ENCODE data around the gene FAM236B.
"Not testable (repeated sequence)": the region's sequence is repeated elsewhere in the genome, so short reads cannot be mapped to it uniquely, and the experiment has no call there.

FAM236B gene

DNA sequence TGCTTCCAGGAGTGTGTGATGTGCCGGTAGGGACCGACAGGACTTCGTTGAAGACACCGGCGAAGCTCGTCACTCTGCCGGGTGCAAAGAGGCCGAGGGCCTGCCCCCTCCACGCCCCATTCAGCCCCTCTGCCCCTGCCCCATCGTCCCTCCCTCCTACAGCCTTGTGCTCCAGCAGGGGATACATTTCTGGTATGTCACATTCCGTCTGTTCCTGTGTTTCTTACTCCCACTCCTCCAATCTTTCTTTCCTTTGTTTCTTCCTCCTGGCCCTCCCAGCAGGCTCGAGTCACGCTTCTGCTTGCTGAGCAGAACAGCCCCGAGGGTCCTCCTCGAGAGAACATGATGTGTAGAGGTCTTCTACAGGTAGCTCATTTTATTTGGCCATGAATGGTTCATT lies at the start of gene FAM236B:
Gene FAM236B, minus strand, starts transcription at position 101 of the 400 bp plus-strand sequence. Its CDS starts 100 bp downstream, at position 1.
- not testable (repeated sequence) for DNase-seq

DNA sequence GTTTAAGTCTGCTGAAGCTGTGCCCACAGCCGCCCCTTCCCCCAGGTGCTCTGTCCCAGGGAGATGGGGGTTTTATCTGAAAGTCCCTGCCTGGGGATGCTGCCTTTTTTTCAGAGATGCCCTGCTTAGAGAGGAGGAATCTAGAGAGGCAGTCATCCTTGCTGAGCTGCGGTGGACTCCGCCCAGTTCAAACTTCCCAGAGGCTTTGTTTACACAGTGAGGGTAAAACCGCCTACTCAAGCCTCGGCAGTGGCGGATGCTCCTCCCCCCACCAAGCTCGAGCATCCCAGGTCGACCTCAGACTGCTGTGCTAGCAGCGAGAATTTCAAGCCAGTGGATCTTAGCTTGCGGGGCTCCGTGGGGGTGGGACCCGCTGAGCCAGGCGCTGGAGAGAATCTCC lies 48.2 kb upstream of the FAM236B start:
- DNase-seq = not testable (repeated sequence)

GRCh38 chrX:72808110-72808509 lies 25.6 kb upstream of the FAM236B start, which contains the start of gene FAM236D:
FAM236D (minus strand) TSS chrX:72808210; CDS start chrX:72808110, 100 bp downstream.
- not testable (repeated sequence) for DNase-seq

- DNase-seq = not testable (repeated sequence)
These were observed 7.9 kb upstream of the FAM236B start for GRCh38 chrX:72790390-72790789.

DNA sequence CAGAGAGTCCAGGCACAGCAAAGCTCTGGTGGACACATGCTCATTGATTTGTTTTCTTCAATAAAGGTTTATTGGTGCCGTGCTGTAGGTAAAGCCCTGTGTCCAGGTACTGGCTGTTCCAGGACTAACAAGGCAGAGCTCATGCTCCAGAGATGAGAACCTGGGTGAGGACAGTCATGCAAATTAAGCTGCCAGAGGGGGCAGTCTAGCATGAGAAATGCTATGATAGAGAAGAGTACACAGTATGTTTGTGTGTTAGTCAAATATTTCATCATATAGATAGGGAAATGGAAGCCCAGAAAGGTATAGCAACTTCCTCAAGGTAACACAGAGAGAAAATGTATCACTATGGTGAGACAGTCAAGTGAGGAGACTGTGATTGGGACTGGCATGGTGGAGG lies 5.7 kb upstream of the FAM236B start:
- DNase-seq = not testable (repeated sequence)

GRCh38 chrX:72783964-72784363 lies 1.5 kb upstream of the FAM236B start:
- not testable (repeated sequence) for DNase-seq

GRCh38 chrX:72783365-72783936 lies 991 bp upstream of the FAM236B start:
- not testable (repeated sequence) for DNase-seq

DNA sequence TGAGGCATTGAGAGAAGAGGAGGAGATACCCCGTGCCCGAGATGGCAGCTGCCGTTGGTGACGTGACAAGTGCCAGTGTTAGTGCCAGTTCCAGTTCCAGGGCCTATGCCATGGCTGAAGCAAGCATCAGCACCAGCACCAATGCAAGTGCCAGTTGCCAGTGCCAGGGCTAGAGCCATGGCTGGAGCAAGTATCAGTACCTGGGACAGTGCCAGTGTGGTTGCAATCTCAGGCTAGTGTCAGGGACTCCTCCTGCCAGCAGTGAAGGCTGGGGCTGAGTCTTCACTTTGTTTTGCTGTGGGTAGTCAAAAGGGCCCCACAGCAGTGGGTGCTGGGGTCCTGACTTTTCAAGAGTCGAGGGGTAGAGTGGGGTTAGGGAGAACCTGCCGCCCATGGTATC lies 4.3 kb downstream of the FAM236B start:
- not testable (repeated sequence) for DNase-seq

DNA sequence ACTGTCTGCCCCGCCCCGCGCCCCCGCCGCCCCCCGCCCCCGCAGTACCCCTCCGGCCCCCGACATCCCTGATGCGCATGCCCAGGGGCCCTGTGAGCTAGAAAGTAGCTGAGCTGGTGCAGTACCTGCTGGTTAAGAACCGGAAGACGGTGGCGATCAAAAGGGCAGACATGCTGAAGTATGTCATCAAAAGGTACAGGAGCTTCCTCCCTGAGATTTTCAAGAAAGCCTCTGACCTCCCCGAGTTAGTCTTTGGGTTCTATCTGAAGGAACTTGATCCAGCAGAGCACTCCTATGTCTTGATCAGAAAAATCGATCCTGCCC lies 5.0 kb downstream of the FAM236B start:
- DNase-seq = not testable (repeated sequence)

- not testable (repeated sequence) for DNase-seq
These were observed 5.6 kb downstream of the FAM236B start, which contains the start of gene DMRTC1B for GRCh38 chrX:72776653-72777466. DMRTC1B (plus strand) TSS chrX:72776890; CDS start chrX:72845136, 68,246 bp downstream.

DNA sequence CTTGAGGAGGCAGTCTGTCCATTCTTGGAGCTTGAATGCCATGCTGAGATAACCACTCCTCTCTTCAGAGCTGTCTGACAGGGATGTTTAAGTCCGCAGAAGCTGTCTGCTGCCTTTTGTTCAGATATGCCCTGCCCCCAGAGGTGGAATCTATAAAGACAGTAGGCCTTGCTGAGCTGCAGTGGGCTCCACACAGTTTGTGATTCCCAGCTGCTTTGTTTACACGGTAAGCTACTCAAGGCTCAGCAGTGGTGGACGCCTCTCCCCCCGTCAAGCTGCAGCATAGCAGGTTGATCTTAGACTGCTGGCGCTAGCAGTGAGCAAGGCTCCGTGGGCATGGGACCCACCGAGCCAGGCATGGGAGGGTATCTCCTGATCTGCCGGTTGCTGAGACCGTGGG lies 22.0 kb downstream of the FAM236B start:
- DNase-seq = not testable (repeated sequence)

GRCh38 chrX:72748545-72748944 lies 33.9 kb downstream of the FAM236B start:
- not testable (repeated sequence) for DNase-seq

DNA sequence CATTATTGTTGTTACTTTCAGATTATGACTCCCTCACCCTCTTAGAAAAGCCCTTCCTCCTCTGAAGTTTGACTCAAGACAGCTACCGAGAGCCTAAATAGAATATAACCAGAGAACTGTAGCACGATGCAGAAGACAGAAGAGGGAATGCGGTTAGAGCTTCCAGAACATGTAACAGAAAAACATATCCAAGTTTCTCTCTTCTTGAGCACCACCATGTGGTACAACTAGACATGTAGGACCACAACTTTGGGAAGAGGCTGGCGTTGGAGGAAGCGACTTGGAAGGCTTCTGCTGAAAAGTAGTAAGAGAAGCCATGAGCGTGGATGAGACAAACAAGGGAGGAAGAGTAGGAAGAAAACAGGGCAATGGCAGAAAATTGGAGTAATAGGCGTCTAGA lies 36.9 kb downstream of the FAM236B start:
- not testable (repeated sequence) for DNase-seq

DNA sequence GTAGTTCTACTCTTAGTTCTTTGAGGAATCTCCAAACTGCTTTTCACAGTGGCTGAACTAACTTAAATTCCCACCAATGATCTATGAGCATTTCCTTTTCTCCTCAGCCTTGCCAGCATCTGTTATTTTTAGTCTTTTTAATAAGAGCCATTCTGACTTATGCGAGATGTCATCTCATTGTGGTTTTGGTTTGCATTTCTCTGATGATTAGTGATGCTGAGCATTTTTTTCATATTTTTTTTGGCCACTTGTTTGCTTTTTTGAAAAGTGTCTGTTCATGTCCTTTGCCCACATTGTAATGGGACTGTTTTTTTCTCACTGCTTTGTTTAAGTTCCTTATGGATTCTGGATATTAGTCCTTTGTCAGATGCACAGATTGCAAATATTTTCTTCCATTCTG lies 46.9 kb downstream of the FAM236B start:
- DNase-seq = no peak

GRCh38 chrX:72733636-72734035 lies 48.8 kb downstream of the FAM236B start:
- DNase-seq = not testable (repeated sequence)
